Adrenal gland (tissue), 12 donors: ENCODE measurements around the gene GRM5. TPM values are rescaled to one million over a fixed set of nuclear protein-coding genes. Genes with fewer than 3 reads are reported as not detected.

Experiments used
- DNase-seq, 7 donors: peaks; one replicate each; pipeline ENCODE4 v3.0.0-alpha.2; 2019 to 2020
- H3K27ac ChIP-seq, 5 donors: fragments of 200-600 bp; sonication (generic) in 4 of 5; 1 replicate in 3 of 5; 2 replicates in 2 of 5; pipeline versions ENCODE4 v1.5.1 to v1.8.0; 2016 to 2020; ENCODE audit warnings: mild to moderate bottlenecking in 1 of 5
- H3K27me3 ChIP-seq: fragments of 200-600 bp; 2 replicates; pipeline ENCODE4 v1.8.0; 2021
- H3K36me3 ChIP-seq, 2 donors: fragments of 200-600 bp; replicated peaks in 1 of 2; 1 replicate in 1 of 2; 2 replicates in 1 of 2; pipeline versions ENCODE4 v1.5.1 to v1.8.0; 2018 to 2022
- H3K4me1 ChIP-seq, 2 donors: fragments of 200-600 bp; replicated peaks in 1 of 2; 1 replicate in 1 of 2; 2 replicates in 1 of 2; pipeline versions ENCODE4 v1.5.1 to v1.8.0; 2018 to 2021
- H3K4me3 ChIP-seq, 4 donors: fragments of 200-600 bp; sonication (generic) in 3 of 4; one replicate each; pipeline ENCODE4 v1.5.1; 2016 to 2018
- H3K9me3 ChIP-seq, 3 donors: fragments of 200-600 bp; sonication (generic) in 1 of 3; replicated peaks in 1 of 3; 1 replicate in 2 of 3; 2 replicates in 1 of 3; pipeline versions ENCODE4 v1.5.1 to v1.8.0; 2016 to 2021
- POLR2A ChIP-seq, 2 donors: fragments of 450-650 bp; IDR thresholded peaks; one replicate each; pipeline ENCODE4 v1.6.1; 2017; ENCODE audit warnings: antibody characterized with exemption in 2 of 2, mild to moderate bottlenecking in 2 of 2, moderate library complexity in 1 of 2
- WGBS, 4 donors: extraction: QIAGEN DNeasy Blood & Tissue Kit in 2 of 4; methylation state at CpG; one replicate each; pipeline versions ENCODE4 v1.1.5 to v1.1.7; 2013 to 2017; 5-methylcytosine and 5-hydroxymethylcytosine counted together
- intact Hi-C, 2 donors: fragments of 100-400 bp; cut with DNase I; formaldehyde crosslinking; loops; one replicate each; pipeline versions ENCODE4 v1.14.1 to v1.15.0; 2022 to 2023
- polyA plus RNA-seq, 3 donors: library from polyadenylated mRNA; stranded (reverse); fragments of 200-250 nt in 2 of 3; fragments of 350-450 nt in 1 of 3; fragmentation: Illumina TruSeq in 1 of 3; extraction: RNeasy Lipid Tissue Mini Kit (QIAGEN cat#74804) in 1 of 3; gene quantifications; one replicate each; pipeline ENCODE4 v1.2.3, GENCODE V29; 2013 to 2014
- total RNA-seq, 9 donors: library from RNA; depleted of rRNA in 4 of 9; stranded (reverse); fragments of >200 nt in 4 of 9; fragments of 120-200 nt in 1 of 9; fragmentation: NEBNext Ultra II Directional in 1 of 9; extraction: Animal tissue kit (Norgen Biotek cat#: 25700) in 1 of 9; gene quantifications; one replicate each; pipeline versions ENCODE4 v1.1.0 to v1.2.4, GENCODE V29; 2013 to 2023
- TF ChIP-seq, protein P1 (sequence below), 6 experiments: fragments of 450-650 bp in 4 of 6; fragments of 200-600 bp in 2 of 6; sonication (generic) in 1 of 6; IDR thresholded peaks; 1 replicate in 5 of 6; 2 replicates in 1 of 6; pipeline versions ENCODE4 v1.5.1 to v1.8.0; 2016 to 2021; ENCODE audit warnings: antibody characterized with exemption in 6 of 6, mild to moderate bottlenecking in 2 of 6, moderate library complexity in 1 of 6
- donor health status: healthy with polysubstance abuse.
- donor health status: Bipolar disorder and iron deficiency.
- donor health status: DM: yes; HTN: yes; CAD: no.
- donor health status: DM: no; HTN: no; CAD: no.
- donor health status: DM: no; HTN: no; CAD: no.
- donor health status: DM: yes; HTN: yes; CAD: no.

GRM5 gene
- total and polyA plus RNA-seq, 12 donors = under 0.01 to 0.33 (median 0.17) TPM; not detected in 8

DNA sequence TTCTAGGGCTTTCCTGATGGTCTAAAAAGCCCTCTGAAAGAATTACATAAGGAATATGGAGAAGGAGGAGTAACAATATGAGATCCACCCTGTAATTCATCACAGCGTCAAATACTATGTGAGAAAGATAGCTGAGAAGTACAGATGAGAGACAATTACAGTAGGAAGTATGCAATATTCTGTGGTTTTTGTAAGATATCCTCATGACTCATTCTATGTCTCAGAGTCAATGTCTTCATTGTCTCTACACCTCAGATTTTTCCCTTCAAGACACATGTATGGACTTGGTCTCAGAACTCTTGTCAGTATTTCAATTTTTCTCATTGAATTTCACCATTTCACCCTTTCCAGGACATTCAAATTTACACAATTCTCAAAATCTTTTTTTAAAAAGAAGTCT is 385.0 kb downstream of the GRM5 start:
- no peak for DNase-seq
- H3K27ac ChIP-seq = no peak overlapping the region
- no peak overlapping the region for H3K4me3 ChIP-seq
- 91 to 96% (median 93%) methylated on average over 1 of the region's 1 CpG for WGBS, 4 donors
- H3K36me3 ChIP-seq = no peaks in the 10 kb centered on the region
- intact Hi-C loops = no loop called here
- no peaks in the 10 kb centered on the region for H3K27me3 ChIP-seq
- H3K4me1 ChIP-seq = no peaks in the 10 kb centered on the region
- peaks cover 0 to 3% (median 0%) of the 10 kb centered on the region in 3 donors for H3K9me3 ChIP-seq
- TF ChIP-seq, protein P1, sequence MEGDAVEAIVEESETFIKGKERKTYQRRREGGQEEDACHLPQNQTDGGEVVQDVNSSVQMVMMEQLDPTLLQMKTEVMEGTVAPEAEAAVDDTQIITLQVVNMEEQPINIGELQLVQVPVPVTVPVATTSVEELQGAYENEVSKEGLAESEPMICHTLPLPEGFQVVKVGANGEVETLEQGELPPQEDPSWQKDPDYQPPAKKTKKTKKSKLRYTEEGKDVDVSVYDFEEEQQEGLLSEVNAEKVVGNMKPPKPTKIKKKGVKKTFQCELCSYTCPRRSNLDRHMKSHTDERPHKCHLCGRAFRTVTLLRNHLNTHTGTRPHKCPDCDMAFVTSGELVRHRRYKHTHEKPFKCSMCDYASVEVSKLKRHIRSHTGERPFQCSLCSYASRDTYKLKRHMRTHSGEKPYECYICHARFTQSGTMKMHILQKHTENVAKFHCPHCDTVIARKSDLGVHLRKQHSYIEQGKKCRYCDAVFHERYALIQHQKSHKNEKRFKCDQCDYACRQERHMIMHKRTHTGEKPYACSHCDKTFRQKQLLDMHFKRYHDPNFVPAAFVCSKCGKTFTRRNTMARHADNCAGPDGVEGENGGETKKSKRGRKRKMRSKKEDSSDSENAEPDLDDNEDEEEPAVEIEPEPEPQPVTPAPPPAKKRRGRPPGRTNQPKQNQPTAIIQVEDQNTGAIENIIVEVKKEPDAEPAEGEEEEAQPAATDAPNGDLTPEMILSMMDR (IDR thresholded peaks at IDR 0.05) = no peak
- TF ChIP-seq POLR2A (IDR thresholded peaks at IDR 0.05) = no peak

DNA sequence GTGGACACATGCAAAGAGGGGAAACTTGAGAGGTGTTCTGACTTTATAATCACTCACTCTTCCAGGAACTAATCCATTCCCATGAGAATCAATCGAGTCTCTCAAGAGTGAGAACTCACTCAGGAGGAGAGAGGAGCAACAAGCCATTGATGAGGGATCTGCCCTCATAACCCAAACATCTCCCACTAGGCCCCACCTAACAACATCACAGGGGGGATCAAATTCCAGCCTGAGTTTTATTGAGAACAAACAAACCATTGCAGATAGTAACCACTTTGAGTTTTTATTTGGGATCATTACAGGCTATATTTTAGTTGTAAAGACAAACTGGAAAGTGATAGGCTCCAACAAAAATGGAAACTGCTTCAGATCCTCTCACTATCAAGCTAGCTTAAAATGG is 399.4 kb downstream of the GRM5 start:
- H3K36me3 ChIP-seq = no peaks in the 10 kb centered on the region
- no peak overlapping the region for H3K4me3 ChIP-seq
- H3K4me1 ChIP-seq = no peaks in the 10 kb centered on the region
- DNase-seq = no peak
- H3K9me3 ChIP-seq = no peaks in the 10 kb centered on the region
- no peaks in the 10 kb centered on the region for H3K27me3 ChIP-seq
- WGBS, 4 donors = 47 to 82% (median 65%) methylated on average over 1 of the region's 1 CpG
- intact Hi-C loops = no loop called here
- TF ChIP-seq, protein P1 (IDR thresholded peaks at IDR 0.05) = no peak
- no peak for TF ChIP-seq POLR2A (IDR thresholded peaks at IDR 0.05)
- H3K27ac ChIP-seq = no peak overlapping the region

DNA sequence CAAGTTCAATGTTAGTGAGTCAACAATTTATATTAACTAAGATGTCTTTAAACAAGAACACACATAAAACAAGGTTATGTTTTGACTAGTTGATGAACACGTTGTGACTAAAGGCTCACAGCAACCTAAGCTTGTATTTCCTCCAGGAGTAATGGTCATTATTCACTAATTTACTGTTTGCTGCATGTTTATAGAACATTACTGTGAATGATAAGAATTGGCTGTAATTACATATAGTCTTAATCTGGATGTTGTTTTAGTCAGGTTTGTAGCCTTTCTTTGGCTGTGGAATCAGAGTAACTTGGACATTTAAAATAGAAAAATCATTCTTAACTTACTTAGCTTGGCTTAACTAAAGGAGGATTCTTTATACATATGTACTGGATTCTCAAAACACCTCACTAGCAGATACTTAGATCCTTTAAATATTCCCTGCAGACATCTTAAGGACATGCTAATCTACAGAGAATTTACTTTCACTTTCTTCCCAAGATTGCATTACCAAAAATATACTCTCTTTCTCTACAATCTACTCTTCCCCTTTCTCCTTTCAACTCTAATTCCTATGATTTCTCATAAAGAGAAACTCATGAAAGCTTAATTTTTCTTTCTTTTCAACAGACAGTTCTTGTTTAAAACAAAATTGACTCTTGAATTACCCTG is 408.6 kb downstream of the GRM5 start:
- Histone ChIP-seq H3K4me1 (no peaks in the 10 kb centered on the region), H3K36me3 (no peaks in the 10 kb centered on the region), H3K27ac (no peak overlapping the region), H3K4me3 (peak overlapping the region in 1 of 4 donors; percentile 5), H3K9me3 (no peaks in the 10 kb centered on the region), H3K27me3 (no peaks in the 10 kb centered on the region)
- WGBS, 4 donors = 36 to 50% (median 47%) methylated on average over 1 of the region's 1 CpG
- intact Hi-C loops = no loop called here
- DNase-seq = no peak
- no peak for TF ChIP-seq POLR2A (IDR thresholded peaks at IDR 0.05)
- TF ChIP-seq, protein P1 (IDR thresholded peaks at IDR 0.05) = no peak

DNA sequence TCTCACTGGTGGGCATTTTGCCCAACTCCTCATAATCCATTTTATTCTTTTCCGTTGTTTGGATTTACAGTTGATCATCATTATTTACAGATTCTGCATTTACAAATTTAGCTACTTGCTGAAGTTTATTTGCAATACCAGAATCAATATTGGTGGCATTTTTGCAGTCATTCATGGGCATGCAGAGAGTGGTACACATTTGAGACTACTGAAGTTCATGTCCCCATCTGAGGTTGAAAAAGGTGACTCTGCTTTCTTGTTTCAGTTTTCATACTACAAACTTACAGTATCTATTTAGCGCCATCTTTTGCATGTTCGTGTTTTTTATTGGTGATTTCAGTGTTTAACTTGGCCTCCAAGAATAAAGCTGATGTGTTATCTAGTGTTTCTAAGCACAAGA is 409.5 kb downstream of the GRM5 start:
- intact Hi-C loops = no loop called here

More for the DNA sequence above, 409.5 kb downstream of the GRM5 start:
- WGBS, 4 donors = 78 to 89% (median 84%) methylated on average over 3 of the region's 3 CpGs
- Histone ChIP-seq H3K36me3 (no peaks in the 10 kb centered on the region), H3K9me3 (no peaks in the 10 kb centered on the region), H3K27ac (no peak overlapping the region), H3K4me1 (no peaks in the 10 kb centered on the region), H3K4me3 (no peak overlapping the region), H3K27me3 (no peaks in the 10 kb centered on the region)
- no peak for DNase-seq
- TF ChIP-seq, protein P1 (IDR thresholded peaks at IDR 0.05) = no peak
- no peak for TF ChIP-seq POLR2A (IDR thresholded peaks at IDR 0.05)
